ENCODE data around the gene AGGF1. TPM values are rescaled to one million over a fixed set of nuclear protein-coding genes. Genes with fewer than 3 reads are reported as not detected.

The AGGF1 gene
- polyA plus RNA-seq, 1 donor from 2014 or later = 41.2 TPM

DNA sequence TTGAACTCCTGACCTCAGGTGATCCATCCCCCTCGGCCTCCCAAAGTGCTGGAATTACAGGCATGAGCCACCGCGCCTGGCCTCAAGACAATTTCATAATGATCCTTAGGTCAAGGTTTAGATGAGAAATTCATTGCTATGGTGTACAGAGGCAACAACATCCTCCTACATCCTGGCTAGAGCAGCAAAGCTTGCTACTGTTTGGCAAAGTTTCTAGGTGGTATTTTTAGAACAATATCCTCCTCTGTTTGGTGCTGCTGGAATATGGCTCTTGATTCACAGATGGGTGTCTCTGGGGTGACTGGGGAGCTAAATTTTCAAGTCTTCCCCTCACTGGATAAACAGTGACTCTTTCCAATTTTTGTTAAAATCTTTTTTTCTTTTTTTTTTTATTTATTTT, 46.7 kb upstream of the AGGF1 start:
- no peak overlapping the region for H3K9ac ChIP-seq (ENCODE audit: low read length)
- H3K27ac ChIP-seq (ENCODE audit: low read length) = no peak overlapping the region
- no peak for TF ChIP-seq SMC3 (conservative IDR thresholded peaks at IDR 0.05; ENCODE audit: poor library complexity)
- no peak for TF ChIP-seq POLR2AphosphoS5 (IDR thresholded peaks at IDR 0.05)
- no peak for TF ChIP-seq RAD21 (conservative IDR thresholded peaks at IDR 0.05)
- no peak for TF ChIP-seq EZH2 (IDR thresholded peaks at IDR 0.05; ENCODE audit: borderline replicate concordance, insufficient read depth, low read length, poor library complexity, severe bottlenecking)
- no peak for TF ChIP-seq TAF1 (IDR thresholded peaks at IDR 0.05; ENCODE audit: low read depth)
- TF ChIP-seq MXI1 (conservative IDR thresholded peaks at IDR 0.05; ENCODE audit: poor library complexity, severe bottlenecking) = no peak
- TF ChIP-seq CTCF (IDR thresholded peaks at IDR 0.05; ENCODE audit: poor library complexity, severe bottlenecking) = no peak
- TF ChIP-seq EP300 (conservative IDR thresholded peaks at IDR 0.05; ENCODE audit: poor library complexity, severe bottlenecking) = no peak
- no peak for TF ChIP-seq REST (IDR thresholded peaks at IDR 0.05; ENCODE audit: borderline replicate concordance)
- no peaks in the 10 kb centered on the region for H3K9me3 ChIP-seq (ENCODE audit: low read length)
- H3F3A ChIP-seq (ENCODE audit: insufficient read depth, low read length, poor library complexity, severe bottlenecking) = no peaks in the 10 kb centered on the region
- H3K4me3 ChIP-seq (ENCODE audit: low read length) = no peak overlapping the region
- no peaks in the 10 kb centered on the region for H3K36me3 ChIP-seq (ENCODE audit: insufficient read depth, low read length)
- H3K79me2 ChIP-seq (replicated peaks; ENCODE audit: insufficient read depth, low read length) = no peaks in the 10 kb centered on the region
- H2AFZ ChIP-seq (ENCODE audit: low read depth, low read length) = no peak overlapping the region
- H3K9me2 ChIP-seq (ENCODE audit: insufficient read depth, low read length) = no peaks in the 10 kb centered on the region
- no peaks in the 10 kb centered on the region for H4K20me1 ChIP-seq (ENCODE audit: insufficient read depth)
- no peak overlapping the region for H3K4me2 ChIP-seq (ENCODE audit: low read length)
- H3K27me3 ChIP-seq (ENCODE audit: insufficient read depth, low read depth, low read length) = no peaks in the 10 kb centered on the region

GRCh38 chr5:76986825-76987526, 43.2 kb upstream of the AGGF1 start:
- Histone ChIP-seq H3K36me3 (ENCODE audit: insufficient read depth, low read length) (no peaks in the 10 kb centered on the region), H3K27me3 (ENCODE audit: insufficient read depth, low read depth, low read length) (no peaks in the 10 kb centered on the region), H3K9ac (ENCODE audit: low read length) (no peak overlapping the region), H3F3A (ENCODE audit: insufficient read depth, low read length, poor library complexity, severe bottlenecking) (no peaks in the 10 kb centered on the region), H2AFZ (ENCODE audit: low read depth, low read length) (no peak overlapping the region), H3K9me2 (ENCODE audit: insufficient read depth, low read length) (no peaks in the 10 kb centered on the region), H3K79me2 (replicated peaks; ENCODE audit: insufficient read depth, low read length) (no peaks in the 10 kb centered on the region), H4K20me1 (ENCODE audit: insufficient read depth) (no peaks in the 10 kb centered on the region), H3K9me3 (ENCODE audit: low read length) (no peaks in the 10 kb centered on the region), H3K4me3 (ENCODE audit: low read length) (no peak overlapping the region), H3K4me2 (ENCODE audit: low read length) (no peak overlapping the region), H3K27ac (ENCODE audit: low read length) (no peak overlapping the region)
- no peak for TF ChIP-seq REST (IDR thresholded peaks at IDR 0.05; ENCODE audit: borderline replicate concordance)
- TF ChIP-seq EP300 (conservative IDR thresholded peaks at IDR 0.05; ENCODE audit: poor library complexity, severe bottlenecking) = no peak
- TF ChIP-seq SMC3 (conservative IDR thresholded peaks at IDR 0.05; ENCODE audit: poor library complexity) = no peak
- TF ChIP-seq POLR2AphosphoS5 (IDR thresholded peaks at IDR 0.05) = no peak
- no peak for TF ChIP-seq TAF1 (IDR thresholded peaks at IDR 0.05; ENCODE audit: low read depth)
- TF ChIP-seq EZH2 (IDR thresholded peaks at IDR 0.05; ENCODE audit: borderline replicate concordance, insufficient read depth, low read length, poor library complexity, severe bottlenecking) = no peak
- no peak for TF ChIP-seq MXI1 (conservative IDR thresholded peaks at IDR 0.05; ENCODE audit: poor library complexity, severe bottlenecking)
- TF ChIP-seq RAD21 (conservative IDR thresholded peaks at IDR 0.05) = no peak
- TF ChIP-seq CTCF (IDR thresholded peaks at IDR 0.05; ENCODE audit: poor library complexity, severe bottlenecking) = no peak

Measured in neural cell (in vitro differentiated cells).